Measurements from ENCODE around the gene SCYL2.

The SCYL2 gene

DNA sequence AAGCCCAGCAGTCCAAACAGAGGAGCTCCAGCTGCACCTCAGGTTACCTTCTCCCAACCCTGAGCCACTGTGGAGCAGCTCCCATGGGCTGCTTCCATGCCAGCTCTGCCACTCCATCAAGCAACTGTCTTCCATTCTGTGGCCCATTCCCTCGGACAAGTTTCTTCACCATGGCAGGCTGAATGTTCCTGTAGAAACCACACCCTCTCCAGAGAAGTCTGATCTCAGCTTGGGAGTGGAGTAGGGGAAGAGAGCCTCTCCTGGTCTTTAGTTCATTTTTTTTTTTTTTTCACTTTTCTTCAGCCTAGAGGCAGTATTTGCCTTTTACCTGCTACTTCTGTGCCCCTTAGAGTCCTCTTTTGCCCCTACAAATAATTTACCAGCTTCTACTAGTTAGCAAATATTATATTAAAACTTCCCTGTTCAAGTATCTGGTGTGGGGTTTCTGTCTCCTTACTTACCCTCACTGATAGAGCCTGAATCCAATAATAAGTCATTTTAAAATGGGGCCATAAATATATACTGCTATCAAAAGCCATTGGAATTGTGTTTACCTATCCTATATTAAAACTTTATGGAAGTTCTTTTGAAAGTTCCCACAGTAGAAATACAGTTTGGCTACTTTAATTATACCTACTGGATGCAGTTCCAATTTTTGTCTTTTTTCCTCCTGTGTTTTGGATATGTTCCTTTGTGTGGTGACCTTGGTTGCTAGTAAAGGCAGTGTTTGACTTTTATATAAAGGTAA is 78.2 kb downstream of the SCYL2 start:
- no peak overlapping the region for H3K4me3 ChIP-seq (ENCODE audit: low read depth, low read length)
- TF ChIP-seq, protein P1, sequence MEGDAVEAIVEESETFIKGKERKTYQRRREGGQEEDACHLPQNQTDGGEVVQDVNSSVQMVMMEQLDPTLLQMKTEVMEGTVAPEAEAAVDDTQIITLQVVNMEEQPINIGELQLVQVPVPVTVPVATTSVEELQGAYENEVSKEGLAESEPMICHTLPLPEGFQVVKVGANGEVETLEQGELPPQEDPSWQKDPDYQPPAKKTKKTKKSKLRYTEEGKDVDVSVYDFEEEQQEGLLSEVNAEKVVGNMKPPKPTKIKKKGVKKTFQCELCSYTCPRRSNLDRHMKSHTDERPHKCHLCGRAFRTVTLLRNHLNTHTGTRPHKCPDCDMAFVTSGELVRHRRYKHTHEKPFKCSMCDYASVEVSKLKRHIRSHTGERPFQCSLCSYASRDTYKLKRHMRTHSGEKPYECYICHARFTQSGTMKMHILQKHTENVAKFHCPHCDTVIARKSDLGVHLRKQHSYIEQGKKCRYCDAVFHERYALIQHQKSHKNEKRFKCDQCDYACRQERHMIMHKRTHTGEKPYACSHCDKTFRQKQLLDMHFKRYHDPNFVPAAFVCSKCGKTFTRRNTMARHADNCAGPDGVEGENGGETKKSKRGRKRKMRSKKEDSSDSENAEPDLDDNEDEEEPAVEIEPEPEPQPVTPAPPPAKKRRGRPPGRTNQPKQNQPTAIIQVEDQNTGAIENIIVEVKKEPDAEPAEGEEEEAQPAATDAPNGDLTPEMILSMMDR (IDR thresholded peaks at IDR 0.05; ENCODE audit: borderline replicate concordance, insufficient read depth, low read depth, low read length): no peak

DNA sequence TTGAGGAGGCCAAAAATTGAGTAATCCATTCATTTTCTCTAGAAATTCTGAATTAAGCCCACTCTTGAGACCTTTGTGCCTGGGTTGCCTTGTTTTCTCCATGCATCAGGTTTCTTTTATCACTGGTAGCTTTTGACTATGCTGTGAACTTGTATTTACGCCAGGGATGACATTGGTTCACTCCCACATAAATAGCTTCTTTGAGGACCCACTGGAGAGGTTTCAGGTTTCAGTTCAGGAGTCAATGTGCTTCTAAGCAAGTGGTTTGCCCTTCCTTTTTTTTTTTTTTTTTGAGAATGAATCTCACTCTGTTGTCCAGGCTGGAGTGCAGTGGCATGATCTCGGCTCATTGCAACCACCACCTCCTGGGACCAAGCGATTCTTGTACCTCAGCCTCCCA is 79.7 kb downstream of the SCYL2 start:
- H3K4me3 ChIP-seq (ENCODE audit: low read depth, low read length): no peak overlapping the region
- TF ChIP-seq, protein P1 (IDR thresholded peaks at IDR 0.05; ENCODE audit: borderline replicate concordance, insufficient read depth, low read depth, low read length): no peak

DNA sequence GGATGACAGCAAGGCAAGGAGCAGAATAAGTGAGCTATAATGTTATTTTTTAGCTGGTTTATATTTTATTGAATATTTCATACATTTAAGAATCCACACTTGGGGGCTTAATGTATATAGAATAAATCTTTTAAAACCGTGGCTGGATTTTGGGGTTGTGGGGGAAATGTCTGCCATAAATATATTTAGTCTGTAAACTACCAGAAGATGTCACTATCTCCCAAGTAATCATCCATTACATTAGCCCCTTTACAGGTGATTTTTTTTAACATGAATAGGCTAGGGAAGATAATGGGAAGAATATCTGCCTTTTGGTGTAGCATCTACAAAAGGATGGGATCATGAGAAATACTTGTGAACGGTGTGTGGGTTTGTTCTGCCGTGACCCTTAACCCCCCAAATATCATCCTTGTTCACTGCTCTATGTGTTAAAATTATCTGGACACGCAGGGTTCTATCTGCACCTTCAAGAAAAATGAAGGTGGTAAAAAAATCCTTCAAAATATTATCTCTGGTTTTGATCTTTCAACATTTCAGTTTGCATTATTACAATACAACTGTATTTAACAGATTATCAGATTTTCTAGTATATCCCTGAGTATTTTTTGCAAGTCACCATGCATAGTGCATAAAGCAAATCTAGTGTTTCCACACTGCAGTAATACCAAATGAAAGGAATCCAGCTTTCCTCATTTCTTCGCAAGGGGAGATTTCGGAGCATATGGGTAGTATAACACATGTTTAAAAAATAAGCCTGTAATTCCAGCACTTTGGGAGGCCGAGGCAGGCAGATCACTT is 81.9 kb downstream of the SCYL2 start:
- H3K4me3 ChIP-seq (ENCODE audit: low read depth, low read length): no peak overlapping the region
- TF ChIP-seq, protein P1 (IDR thresholded peaks at IDR 0.05; ENCODE audit: borderline replicate concordance, insufficient read depth, low read depth, low read length): no peak

DNA sequence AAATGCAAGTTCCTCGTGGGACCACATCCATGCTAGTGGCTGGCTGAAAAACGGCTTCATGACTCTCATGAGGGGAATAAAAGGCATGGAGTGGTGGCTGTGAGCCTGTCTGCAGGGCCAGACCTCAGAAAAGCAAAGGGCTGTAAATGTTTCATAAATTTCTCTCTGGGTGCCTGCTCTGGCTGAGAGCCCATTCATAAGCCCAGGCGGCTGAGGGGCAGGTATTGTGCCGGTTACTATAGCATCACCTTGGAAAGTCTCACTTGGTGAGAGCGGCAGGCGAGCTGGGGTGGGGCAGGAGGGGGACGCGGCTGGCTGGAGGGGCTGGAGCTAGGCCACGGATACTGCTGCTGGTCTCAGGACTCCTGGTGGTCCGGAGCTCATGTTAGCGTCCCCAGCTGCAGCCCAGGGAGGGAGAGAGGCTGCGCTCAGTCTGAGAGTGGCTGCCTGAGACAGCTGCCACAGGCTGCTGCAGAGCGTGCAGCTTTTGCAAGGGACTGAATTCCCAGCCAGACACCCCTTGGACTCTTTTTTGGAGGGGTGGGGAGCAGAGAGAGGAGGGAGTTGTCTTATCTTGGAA is 89.8 kb downstream of the SCYL2 start, which contains the start of gene SLC17A8:
SLC17A8 (plus strand) TSS at position 431 of the 580 bp plus-strand sequence. CDS start 318 bp downstream, outside the sequence.
- TF ChIP-seq, protein P1 (IDR thresholded peaks at IDR 0.05; ENCODE audit: borderline replicate concordance, insufficient read depth, low read depth, low read length): no peak
- H3K4me3 ChIP-seq (ENCODE audit: low read depth, low read length): no peak within 1 kb of the TSS

DNA sequence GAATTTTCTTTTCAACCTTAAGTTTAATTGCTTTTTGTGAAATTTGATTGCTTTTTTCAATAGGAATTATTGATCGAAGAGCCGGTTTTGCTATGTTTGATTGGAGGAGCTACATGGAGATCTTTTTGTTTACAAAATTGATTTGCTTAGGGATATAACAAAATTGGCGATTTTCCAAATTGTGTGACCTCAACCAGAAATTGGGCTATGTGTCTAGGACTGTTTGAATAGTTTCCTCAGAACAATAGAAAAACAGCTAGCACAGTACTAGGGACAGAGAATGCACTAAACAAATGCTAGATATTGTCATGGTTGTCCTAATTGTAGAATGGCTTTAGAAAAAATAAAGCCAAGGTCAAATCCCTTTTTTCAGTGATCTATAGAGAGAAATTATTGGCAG is 92.3 kb downstream of the SCYL2 start:
- TF ChIP-seq, protein P1 (IDR thresholded peaks at IDR 0.05; ENCODE audit: borderline replicate concordance, insufficient read depth, low read depth, low read length): no peak

DNA sequence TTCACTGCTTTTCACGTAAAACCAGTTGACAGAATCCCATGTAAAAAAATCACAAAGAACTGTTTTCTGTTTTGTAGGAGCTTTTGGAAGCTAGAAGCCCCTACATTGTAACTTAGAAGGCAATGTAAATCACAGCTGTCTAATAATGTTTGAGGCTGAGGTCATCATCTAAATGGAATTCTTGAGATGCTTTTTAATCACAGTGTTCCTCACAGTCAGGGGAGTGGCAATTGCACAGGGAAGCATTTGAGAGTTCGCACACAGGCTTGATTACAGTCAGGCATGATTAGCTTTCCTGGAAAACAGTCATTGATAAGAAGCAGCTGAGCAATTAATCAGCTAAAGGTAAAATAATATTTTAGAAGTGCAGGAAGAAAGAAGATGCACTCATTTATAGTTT is 92.8 kb downstream of the SCYL2 start:
- TF ChIP-seq, protein P1 (IDR thresholded peaks at IDR 0.05; ENCODE audit: borderline replicate concordance, insufficient read depth, low read depth, low read length): no peak
- no peak overlapping the region for H3K4me3 ChIP-seq (ENCODE audit: low read depth, low read length)

More for the DNA sequence above, 92.3 kb downstream of the SCYL2 start:
- H3K4me3 ChIP-seq (ENCODE audit: low read depth, low read length): no peak overlapping the region
